ENCODE data around the gene SMOC1.

- TF ChIP-seq, protein P1, sequence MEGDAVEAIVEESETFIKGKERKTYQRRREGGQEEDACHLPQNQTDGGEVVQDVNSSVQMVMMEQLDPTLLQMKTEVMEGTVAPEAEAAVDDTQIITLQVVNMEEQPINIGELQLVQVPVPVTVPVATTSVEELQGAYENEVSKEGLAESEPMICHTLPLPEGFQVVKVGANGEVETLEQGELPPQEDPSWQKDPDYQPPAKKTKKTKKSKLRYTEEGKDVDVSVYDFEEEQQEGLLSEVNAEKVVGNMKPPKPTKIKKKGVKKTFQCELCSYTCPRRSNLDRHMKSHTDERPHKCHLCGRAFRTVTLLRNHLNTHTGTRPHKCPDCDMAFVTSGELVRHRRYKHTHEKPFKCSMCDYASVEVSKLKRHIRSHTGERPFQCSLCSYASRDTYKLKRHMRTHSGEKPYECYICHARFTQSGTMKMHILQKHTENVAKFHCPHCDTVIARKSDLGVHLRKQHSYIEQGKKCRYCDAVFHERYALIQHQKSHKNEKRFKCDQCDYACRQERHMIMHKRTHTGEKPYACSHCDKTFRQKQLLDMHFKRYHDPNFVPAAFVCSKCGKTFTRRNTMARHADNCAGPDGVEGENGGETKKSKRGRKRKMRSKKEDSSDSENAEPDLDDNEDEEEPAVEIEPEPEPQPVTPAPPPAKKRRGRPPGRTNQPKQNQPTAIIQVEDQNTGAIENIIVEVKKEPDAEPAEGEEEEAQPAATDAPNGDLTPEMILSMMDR (IDR thresholded peaks at IDR 0.05), result no peak
- TF ChIP-seq POLR2A (IDR thresholded peaks at IDR 0.05), result no peak
- TF ChIP-seq EP300 (IDR thresholded peaks at IDR 0.05), result no peak
These were observed 15.9 kb downstream of the SMOC1 start for GRCh38 chr14:69895109-69895508.

All from suprapubic skin (tissue), 3 donors.